ENCODE results near the gene ENOX1. TPM values are rescaled to one million over a fixed set of nuclear protein-coding genes. Genes with fewer than 3 reads are reported as not detected.

Gene ENOX1
- total RNA-seq, 1 experiment from 2014 or later = 1.5 TPM

- TF ChIP-seq, protein P1, sequence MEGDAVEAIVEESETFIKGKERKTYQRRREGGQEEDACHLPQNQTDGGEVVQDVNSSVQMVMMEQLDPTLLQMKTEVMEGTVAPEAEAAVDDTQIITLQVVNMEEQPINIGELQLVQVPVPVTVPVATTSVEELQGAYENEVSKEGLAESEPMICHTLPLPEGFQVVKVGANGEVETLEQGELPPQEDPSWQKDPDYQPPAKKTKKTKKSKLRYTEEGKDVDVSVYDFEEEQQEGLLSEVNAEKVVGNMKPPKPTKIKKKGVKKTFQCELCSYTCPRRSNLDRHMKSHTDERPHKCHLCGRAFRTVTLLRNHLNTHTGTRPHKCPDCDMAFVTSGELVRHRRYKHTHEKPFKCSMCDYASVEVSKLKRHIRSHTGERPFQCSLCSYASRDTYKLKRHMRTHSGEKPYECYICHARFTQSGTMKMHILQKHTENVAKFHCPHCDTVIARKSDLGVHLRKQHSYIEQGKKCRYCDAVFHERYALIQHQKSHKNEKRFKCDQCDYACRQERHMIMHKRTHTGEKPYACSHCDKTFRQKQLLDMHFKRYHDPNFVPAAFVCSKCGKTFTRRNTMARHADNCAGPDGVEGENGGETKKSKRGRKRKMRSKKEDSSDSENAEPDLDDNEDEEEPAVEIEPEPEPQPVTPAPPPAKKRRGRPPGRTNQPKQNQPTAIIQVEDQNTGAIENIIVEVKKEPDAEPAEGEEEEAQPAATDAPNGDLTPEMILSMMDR (IDR thresholded peaks at IDR 0.05; ENCODE audit: unreplicated experiment) = no peak
- no TSS peak for BruUV-seq (replicated peaks)
- no peak for DNase-seq
- Mint-ChIP-seq H3K36me3 (ENCODE audit: insufficient read depth, unreplicated experiment) (no peaks in the 10 kb centered on the region), H3K4me3 (ENCODE audit: low read depth, unreplicated experiment) (no peak overlapping the region), H3K9me3 (ENCODE audit: low read depth, unreplicated experiment) (no peaks in the 10 kb centered on the region), H3K4me1 (ENCODE audit: low read depth, unreplicated experiment) (no peaks in the 10 kb centered on the region), H3K27me3 (ENCODE audit: unreplicated experiment) (no peaks in the 10 kb centered on the region), H3K27ac (ENCODE audit: unreplicated experiment) (no peak overlapping the region)
- CTCF ChIA-PET = no interaction called here
- intact Hi-C loops (cut with micrococcal nuclease; ENCODE audit: unreplicated experiment) = no loop called here
These were observed 553.9 kb downstream of the ENOX1 start for GRCh38 chr13:43232873-43233265.

DNA sequence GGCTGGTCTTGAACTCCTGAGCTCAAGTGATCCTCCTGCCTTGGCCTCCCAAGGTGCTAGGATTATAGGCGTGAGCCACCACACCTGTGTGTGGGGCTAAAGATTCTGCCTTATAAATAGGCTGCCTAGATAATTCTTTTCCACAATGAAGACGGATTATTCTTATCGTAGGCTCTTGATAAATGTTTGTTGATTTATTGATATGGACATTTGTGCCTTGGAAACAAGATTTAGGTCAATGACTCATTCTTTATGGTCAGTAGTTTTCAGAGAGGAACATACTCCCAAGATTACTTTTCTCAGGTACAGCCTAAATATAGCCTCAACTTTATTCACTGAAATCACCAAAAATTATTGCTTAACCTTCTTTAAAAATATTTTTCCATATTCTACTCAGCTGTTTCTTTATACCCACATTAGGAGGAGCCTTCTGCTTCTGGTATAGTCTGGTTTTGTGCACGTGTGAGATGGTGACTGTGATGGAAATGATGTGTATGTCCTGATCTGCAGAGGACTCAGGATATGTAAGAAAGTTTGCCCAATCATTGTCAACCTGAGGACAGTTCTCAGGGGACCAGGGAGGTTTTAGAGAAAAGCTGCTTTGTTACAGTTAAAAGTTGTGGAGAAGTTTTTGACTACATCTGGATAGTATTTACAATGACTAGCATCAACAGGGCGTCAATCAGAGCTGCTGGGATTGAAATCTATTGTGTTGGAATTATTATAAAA lies 554.5 kb downstream of the ENOX1 start:
- Mint-ChIP-seq H3K9me3 (ENCODE audit: low read depth, unreplicated experiment) (no peaks in the 10 kb centered on the region), H3K36me3 (ENCODE audit: insufficient read depth, unreplicated experiment) (no peaks in the 10 kb centered on the region), H3K4me3 (ENCODE audit: low read depth, unreplicated experiment) (no peak overlapping the region), H3K27ac (ENCODE audit: unreplicated experiment) (no peak overlapping the region), H3K27me3 (ENCODE audit: unreplicated experiment) (no peaks in the 10 kb centered on the region), H3K4me1 (ENCODE audit: low read depth, unreplicated experiment) (no peaks in the 10 kb centered on the region)
- DNase-seq = no peak
- CTCF ChIA-PET = no interaction called here
- no TSS peak for BruUV-seq (replicated peaks)
- intact Hi-C loops (cut with micrococcal nuclease; ENCODE audit: unreplicated experiment) = no loop called here
- TF ChIP-seq, protein P1 (IDR thresholded peaks at IDR 0.05; ENCODE audit: unreplicated experiment) = no peak

DNA sequence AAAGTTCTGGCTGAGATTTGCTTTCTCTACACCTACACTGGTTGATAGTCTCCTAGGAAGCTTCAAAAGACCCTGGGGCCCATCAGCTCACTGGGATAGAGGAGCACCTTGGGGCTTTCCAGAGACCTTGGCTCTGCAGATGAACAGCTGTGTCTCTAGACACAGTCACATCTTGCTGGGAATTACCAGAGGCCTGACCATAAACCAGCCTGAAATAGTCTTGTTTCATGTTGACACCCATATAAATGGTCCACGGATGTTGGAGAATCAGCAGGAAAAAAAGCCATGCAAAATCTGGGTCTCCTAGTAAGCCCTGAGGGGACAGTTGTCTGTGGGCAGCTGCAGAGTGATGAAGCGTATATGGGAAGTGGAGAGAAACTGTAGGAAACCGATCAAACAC lies 555.8 kb downstream of the ENOX1 start:
- no TSS peak for BruUV-seq (replicated peaks)
- DNase-seq = no peak
- intact Hi-C loops (cut with micrococcal nuclease; ENCODE audit: unreplicated experiment) = no loop called here
- H3K9me3 Mint-ChIP-seq (ENCODE audit: low read depth, unreplicated experiment) = no peaks in the 10 kb centered on the region
- H3K4me1 Mint-ChIP-seq (ENCODE audit: low read depth, unreplicated experiment) = no peaks in the 10 kb centered on the region
- H3K36me3 Mint-ChIP-seq (ENCODE audit: insufficient read depth, unreplicated experiment) = no peaks in the 10 kb centered on the region
- H3K27me3 Mint-ChIP-seq (ENCODE audit: unreplicated experiment) = no peaks in the 10 kb centered on the region
- CTCF ChIA-PET = no interaction called here
- no peak overlapping the region for H3K27ac Mint-ChIP-seq (ENCODE audit: unreplicated experiment)
- TF ChIP-seq, protein P1 (IDR thresholded peaks at IDR 0.05; ENCODE audit: unreplicated experiment) = no peak
- H3K4me3 Mint-ChIP-seq (ENCODE audit: low read depth, unreplicated experiment) = no peak overlapping the region

- CTCF ChIA-PET = no interaction called here
- DNase-seq = no peak
- no peaks in the 10 kb centered on the region for H3K9me3 Mint-ChIP-seq (ENCODE audit: low read depth, unreplicated experiment)
- no peaks in the 10 kb centered on the region for H3K36me3 Mint-ChIP-seq (ENCODE audit: insufficient read depth, unreplicated experiment)
- no peaks in the 10 kb centered on the region for H3K4me1 Mint-ChIP-seq (ENCODE audit: low read depth, unreplicated experiment)
- no peak overlapping the region for H3K4me3 Mint-ChIP-seq (ENCODE audit: low read depth, unreplicated experiment)
- TF ChIP-seq, protein P1 (IDR thresholded peaks at IDR 0.05; ENCODE audit: unreplicated experiment) = no peak
- intact Hi-C loops (cut with micrococcal nuclease; ENCODE audit: unreplicated experiment) = no loop called here
- no TSS peak for BruUV-seq (replicated peaks)
- no peaks in the 10 kb centered on the region for H3K27me3 Mint-ChIP-seq (ENCODE audit: unreplicated experiment)
- H3K27ac Mint-ChIP-seq (ENCODE audit: unreplicated experiment) = no peak overlapping the region
These were observed 557.3 kb downstream of the ENOX1 start for GRCh38 chr13:43229506-43229905.
